Transverse colon (tissue), 4 donors: ENCODE results near the gene RPS3.

Experiments used
- POLR2A ChIP-seq: fragments of 450-650 bp; IDR thresholded peaks from one replicate; pipeline ENCODE4 v1.6.1; 2016; ENCODE audit warnings: antibody characterized with exemption, mild to moderate bottlenecking, moderate library complexity
- POLR2AphosphoS5 ChIP-seq, 3 donors: sonication (generic); formaldehyde crosslinking; IDR thresholded peaks; one replicate each; pipeline ENCODE4 v1.6.1; 2016; ENCODE audit warnings: antibody characterized with exemption in 3 of 3
- TF ChIP-seq, protein P1 (sequence below), 5 experiments: fragments of 200-600 bp in 3 of 5; fragments of 450-650 bp in 2 of 5; sonication (generic) in 3 of 5; IDR thresholded peaks; 1 replicate in 2 of 5; 2 replicates in 3 of 5; pipeline ENCODE4 v1.5.1; 2016 to 2017; ENCODE audit warnings: antibody characterized with exemption in 5 of 5, inconsistent platforms in 3 of 5, mild to moderate bottlenecking in 2 of 5, moderate library complexity in 1 of 5

DNA sequence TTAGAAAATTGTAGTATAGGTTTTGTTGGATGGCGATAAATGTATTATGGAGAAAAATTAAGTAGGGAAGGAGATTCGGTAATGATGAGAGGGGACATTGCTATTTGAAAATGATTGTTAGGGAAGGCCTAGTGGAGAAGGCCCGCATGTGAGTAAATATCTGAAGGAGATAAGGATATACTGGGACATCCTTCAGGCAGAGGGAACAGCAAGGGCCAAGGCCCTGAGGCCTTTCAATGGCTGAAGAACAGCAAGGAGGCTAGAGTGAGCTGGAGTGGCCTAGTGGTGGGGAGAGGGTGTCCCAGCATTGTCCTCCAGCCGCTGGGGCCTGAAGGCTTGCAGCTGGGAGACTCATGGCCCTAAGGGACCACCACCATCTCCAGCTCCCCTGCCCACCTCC lies 24.7 kb upstream of the RPS3 start:
- TF ChIP-seq, protein P1, sequence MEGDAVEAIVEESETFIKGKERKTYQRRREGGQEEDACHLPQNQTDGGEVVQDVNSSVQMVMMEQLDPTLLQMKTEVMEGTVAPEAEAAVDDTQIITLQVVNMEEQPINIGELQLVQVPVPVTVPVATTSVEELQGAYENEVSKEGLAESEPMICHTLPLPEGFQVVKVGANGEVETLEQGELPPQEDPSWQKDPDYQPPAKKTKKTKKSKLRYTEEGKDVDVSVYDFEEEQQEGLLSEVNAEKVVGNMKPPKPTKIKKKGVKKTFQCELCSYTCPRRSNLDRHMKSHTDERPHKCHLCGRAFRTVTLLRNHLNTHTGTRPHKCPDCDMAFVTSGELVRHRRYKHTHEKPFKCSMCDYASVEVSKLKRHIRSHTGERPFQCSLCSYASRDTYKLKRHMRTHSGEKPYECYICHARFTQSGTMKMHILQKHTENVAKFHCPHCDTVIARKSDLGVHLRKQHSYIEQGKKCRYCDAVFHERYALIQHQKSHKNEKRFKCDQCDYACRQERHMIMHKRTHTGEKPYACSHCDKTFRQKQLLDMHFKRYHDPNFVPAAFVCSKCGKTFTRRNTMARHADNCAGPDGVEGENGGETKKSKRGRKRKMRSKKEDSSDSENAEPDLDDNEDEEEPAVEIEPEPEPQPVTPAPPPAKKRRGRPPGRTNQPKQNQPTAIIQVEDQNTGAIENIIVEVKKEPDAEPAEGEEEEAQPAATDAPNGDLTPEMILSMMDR (IDR thresholded peaks at IDR 0.05): no peak
- TF ChIP-seq POLR2A: no peak
- no peak for TF ChIP-seq POLR2AphosphoS5 (IDR thresholded peaks at IDR 0.05)
